ENCODE measurements around the gene CD68. TPM values are rescaled to one million over a fixed set of nuclear protein-coding genes. Genes with fewer than 3 reads are reported as not detected.

CD68 gene, protein sequence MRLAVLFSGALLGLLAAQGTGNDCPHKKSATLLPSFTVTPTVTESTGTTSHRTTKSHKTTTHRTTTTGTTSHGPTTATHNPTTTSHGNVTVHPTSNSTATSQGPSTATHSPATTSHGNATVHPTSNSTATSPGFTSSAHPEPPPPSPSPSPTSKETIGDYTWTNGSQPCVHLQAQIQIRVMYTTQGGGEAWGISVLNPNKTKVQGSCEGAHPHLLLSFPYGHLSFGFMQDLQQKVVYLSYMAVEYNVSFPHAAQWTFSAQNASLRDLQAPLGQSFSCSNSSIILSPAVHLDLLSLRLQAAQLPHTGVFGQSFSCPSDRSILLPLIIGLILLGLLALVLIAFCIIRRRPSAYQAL
- total RNA-seq (2022) (1.1 and 1.6 TPM in 2 replicates), Bru-seq, nascent RNA (percentile 33 among the genes with signal in this experiment), BruChase-seq, experiment 1, labeled RNA remaining after a 2-hour chase (percentile 38 among the genes with signal in this experiment), BruChase-seq, experiment 2, labeled RNA remaining after a 6-hour chase (percentile 40 among the genes with signal in this experiment)
- long read RNA-seq, partial matches to known transcripts: 0 of 3 reads
- long read RNA-seq, other reads (novel, unspliced or antisense): 0 of 3 reads

- H3K36me3 ChIP-seq (ENCODE audit: control insufficient read depth, insufficient read depth, low read length): no peaks in the 10 kb centered on the region; the same call in 1 of the 2 replicates
- POLR2A ChIA-PET: interaction anchor here (0.5 to 1.7 kb wide), 3 partner anchors 64 to 462 kb away, joined by 3 to 6 read pairs (median 3); partner anchors contain the start of gene TP53
- BruUV-seq (replicated peaks): no TSS peak
- no peaks in the 10 kb centered on the region for H3K27me3 ChIP-seq (replicated peaks; ENCODE audit: control insufficient read depth, insufficient read depth, low read length)
- Mint-ChIP-seq H3K9me3 (ENCODE audit: unreplicated experiment) (no peaks in the 10 kb centered on the region), H3K36me3 (ENCODE audit: insufficient read depth, unreplicated experiment) (peaks cover 92% of the 10 kb centered on the region), H3K4me1 (ENCODE audit: low read depth, unreplicated experiment) (peaks cover 21% of the 10 kb centered on the region), H3K27ac (ENCODE audit: unreplicated experiment) (peak within 1 kb of the TSS; percentile 85), H3K4me3 (ENCODE audit: unreplicated experiment) (peak within 1 kb of the TSS; percentile 96), H3K27me3 (ENCODE audit: insufficient read depth, unreplicated experiment) (no peaks in the 10 kb centered on the region)
- DNase-seq: peak; percentile 60 to 79
- CTCF ChIA-PET: interaction anchor here (0.7 kb wide), 1 partner anchor 19 kb away, joined by 3 read pairs; no protein-coding TSS in a partner anchor
- H3K9me3 ChIP-seq: no peaks in the 10 kb centered on the region
- TF ChIP-seq, protein P1, sequence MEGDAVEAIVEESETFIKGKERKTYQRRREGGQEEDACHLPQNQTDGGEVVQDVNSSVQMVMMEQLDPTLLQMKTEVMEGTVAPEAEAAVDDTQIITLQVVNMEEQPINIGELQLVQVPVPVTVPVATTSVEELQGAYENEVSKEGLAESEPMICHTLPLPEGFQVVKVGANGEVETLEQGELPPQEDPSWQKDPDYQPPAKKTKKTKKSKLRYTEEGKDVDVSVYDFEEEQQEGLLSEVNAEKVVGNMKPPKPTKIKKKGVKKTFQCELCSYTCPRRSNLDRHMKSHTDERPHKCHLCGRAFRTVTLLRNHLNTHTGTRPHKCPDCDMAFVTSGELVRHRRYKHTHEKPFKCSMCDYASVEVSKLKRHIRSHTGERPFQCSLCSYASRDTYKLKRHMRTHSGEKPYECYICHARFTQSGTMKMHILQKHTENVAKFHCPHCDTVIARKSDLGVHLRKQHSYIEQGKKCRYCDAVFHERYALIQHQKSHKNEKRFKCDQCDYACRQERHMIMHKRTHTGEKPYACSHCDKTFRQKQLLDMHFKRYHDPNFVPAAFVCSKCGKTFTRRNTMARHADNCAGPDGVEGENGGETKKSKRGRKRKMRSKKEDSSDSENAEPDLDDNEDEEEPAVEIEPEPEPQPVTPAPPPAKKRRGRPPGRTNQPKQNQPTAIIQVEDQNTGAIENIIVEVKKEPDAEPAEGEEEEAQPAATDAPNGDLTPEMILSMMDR (IDR thresholded peaks at IDR 0.05; ENCODE audit: insufficient read depth in 1 of 2, low read depth in 1 of 2, low read length in 1 of 2, severe bottlenecking in 1 of 2, unreplicated experiment in 1 of 2): no peak
- intact Hi-C loops (cut with micrococcal nuclease; ENCODE audit: unreplicated experiment): no loop called here
- H3K4me1 ChIP-seq: peaks cover 20% of the 10 kb centered on the region
- no peak within 1 kb of the TSS for H3K4me3 ChIP-seq (ENCODE audit: low read depth, low read length)
These were observed at the start of gene CD68 for GRCh38 chr17:7579001-7579833. CD68 (plus strand) TSS chr17:7579638; CDS start chr17:7579678, 40 bp downstream.

- Histone ChIP-seq H3K4me3 (ENCODE audit: low read depth, low read length) (no peak overlapping the region), H3K27me3 (replicated peaks; ENCODE audit: control insufficient read depth, insufficient read depth, low read length) (no peaks in the 10 kb centered on the region), H3K4me1 (no peaks in the 10 kb centered on the region), H3K9me3 (no peaks in the 10 kb centered on the region), H3K36me3 (ENCODE audit: control insufficient read depth, insufficient read depth, low read length) (no peaks in the 10 kb centered on the region)
- POLR2A ChIA-PET: no interaction called here
- DNase-seq: no peak
- Mint-ChIP-seq H3K9me3 (ENCODE audit: unreplicated experiment) (peaks cover 10% of the 10 kb centered on the region), H3K4me3 (ENCODE audit: unreplicated experiment) (no peak overlapping the region), H3K36me3 (ENCODE audit: insufficient read depth, unreplicated experiment) (no peaks in the 10 kb centered on the region), H3K27ac (ENCODE audit: unreplicated experiment) (no peak overlapping the region), H3K4me1 (ENCODE audit: low read depth, unreplicated experiment) (no peaks in the 10 kb centered on the region), H3K27me3 (ENCODE audit: insufficient read depth, unreplicated experiment) (no peaks in the 10 kb centered on the region)
- BruUV-seq (replicated peaks): no TSS peak
- CTCF ChIA-PET: no interaction called here
- intact Hi-C loops (cut with micrococcal nuclease; ENCODE audit: unreplicated experiment): no loop called here
- TF ChIP-seq, protein P1 (IDR thresholded peaks at IDR 0.05; ENCODE audit: insufficient read depth in 1 of 2, low read depth in 1 of 2, low read length in 1 of 2, severe bottlenecking in 1 of 2, unreplicated experiment in 1 of 2): no peak
These were observed 49.2 kb upstream of the CD68 start for GRCh38 chr17:7530023-7530900.
